ENCODE data around the gene AVPR1B.
A peak's percentile ranks its signal among the peaks of the same experiment; 100 is the strongest.

AVPR1B gene

DNA sequence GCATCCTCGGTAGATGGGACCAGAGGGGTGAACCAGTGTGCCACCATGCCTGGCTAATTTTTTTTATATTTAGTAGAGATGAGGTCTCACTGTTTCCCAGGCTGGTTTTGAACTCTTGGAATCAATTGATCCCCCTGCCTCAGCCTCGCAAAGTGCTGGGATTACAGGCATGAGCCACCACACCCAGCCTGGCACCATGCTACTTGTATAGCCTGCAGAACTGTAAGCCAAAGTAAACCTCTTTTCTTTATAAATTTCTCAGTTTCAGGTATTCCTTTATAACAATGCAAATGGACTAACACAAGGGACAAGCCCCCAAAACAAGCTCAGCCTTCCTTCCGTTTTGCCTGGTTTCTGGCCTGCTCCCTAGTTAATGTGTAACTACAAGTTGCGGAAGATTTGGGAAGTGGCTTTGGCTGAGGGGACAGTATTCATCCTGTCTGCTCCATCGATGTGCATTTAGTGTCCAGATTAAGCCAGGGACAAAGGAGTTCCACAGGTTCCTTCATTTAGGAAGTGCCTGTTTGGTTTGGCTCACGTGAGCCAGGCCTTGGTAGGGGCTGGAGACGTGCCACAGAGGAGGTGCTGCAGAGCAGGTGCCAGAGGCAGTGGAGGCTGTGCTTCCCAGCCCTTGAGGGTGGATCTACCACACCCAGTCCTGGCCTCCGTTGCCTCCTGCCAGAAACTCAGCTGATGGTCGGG is 4.4 kb downstream of the AVPR1B start:
- DNase-seq (ENCODE audit: low read depth, low spot score): no peak

DNA sequence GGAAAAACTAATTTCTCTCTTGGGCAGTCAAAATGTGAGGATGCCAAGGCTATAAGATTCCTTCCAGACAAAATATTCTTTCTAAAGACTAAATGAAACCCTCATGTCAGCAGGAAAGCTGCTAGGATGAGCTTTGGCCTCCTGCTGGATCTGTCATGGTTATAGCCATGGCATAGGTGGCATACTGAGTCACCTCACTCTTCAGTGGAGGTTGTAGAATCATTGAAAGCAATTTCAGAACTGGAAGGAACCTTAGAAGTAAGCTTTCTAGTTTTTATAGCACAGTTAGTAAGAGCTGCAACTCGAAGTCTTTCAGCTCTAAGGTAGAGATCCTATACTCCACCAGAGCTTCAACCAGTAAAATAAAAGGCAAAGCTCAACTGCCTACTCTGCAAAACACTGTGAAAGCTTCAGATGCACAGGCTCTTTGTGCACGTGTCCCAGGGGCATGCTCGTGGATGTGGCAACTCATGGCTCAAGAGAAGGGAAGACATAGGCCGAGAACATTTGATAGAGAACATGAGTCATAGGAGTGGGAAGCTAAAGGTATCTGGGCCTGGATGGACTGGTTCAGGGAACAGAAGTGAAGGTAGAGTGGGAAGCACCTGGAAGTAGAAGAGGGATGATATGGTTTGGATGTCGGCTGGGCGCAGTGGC is 5.8 kb downstream of the AVPR1B start:
- DNase-seq (ENCODE audit: low read depth, low spot score): no peak

DNA sequence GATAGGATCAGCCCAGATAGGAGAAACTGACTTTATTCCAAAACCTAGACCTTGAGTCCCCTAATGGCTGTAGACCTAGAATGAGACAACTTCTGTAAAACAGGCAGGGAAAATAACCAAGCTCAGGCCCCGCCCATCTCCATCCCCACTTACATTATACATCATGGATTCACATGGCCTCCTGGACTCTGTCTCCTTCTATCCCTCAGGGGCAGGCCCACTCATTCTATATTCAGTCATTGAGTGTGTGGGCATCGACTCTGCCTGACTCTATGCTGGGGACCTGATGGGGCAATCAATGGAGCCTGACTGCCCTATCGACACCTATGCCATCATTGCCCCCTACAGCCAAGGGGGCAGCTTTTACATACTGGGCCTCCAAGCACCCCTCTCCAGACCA is 6.4 kb downstream of the AVPR1B start:
- DNase-seq (ENCODE audit: low read depth, low spot score): no peak

DNA sequence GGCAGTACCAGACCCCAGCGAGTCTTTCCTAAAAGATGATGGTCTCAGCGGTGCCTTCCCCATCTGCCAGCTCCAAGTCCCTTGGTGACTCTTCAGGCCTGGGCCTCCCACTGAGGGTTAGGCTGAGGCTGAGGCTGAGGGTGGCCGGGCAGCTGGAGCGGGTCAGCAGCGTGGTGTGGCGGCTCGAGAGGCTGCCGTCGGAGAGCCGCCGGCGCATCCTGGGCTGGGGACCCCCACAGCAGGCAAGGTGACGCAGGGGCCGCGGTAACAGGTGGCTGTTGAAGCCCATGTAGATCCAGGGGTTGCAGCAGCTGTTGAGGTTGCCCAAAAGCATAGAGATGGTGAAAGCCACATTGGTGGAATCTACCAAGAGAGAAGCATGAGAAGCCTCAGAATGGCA is 7.0 kb downstream of the AVPR1B start:
- no peak for DNase-seq (ENCODE audit: low read depth, low spot score)

DNA sequence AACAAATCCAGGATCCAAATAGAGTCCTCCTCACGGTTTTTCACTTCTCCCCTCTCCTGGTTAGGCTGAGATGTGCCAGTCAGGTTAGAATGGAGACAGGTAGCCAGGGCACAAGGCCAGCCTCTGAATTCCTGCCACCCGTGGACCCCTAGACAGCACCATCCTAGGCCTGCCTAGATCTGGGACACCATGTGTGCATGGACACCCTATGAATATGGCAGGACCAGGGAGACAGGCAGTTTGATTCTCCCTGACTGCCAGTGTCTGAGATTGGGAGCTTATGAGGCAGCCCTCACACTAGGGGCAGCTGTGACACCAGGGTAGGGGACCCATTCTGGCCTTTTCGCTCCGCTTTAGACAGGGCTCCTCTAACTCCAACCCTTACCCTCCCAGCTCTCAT is 7.5 kb downstream of the AVPR1B start:
- no peak for DNase-seq (ENCODE audit: low read depth, low spot score)

DNA sequence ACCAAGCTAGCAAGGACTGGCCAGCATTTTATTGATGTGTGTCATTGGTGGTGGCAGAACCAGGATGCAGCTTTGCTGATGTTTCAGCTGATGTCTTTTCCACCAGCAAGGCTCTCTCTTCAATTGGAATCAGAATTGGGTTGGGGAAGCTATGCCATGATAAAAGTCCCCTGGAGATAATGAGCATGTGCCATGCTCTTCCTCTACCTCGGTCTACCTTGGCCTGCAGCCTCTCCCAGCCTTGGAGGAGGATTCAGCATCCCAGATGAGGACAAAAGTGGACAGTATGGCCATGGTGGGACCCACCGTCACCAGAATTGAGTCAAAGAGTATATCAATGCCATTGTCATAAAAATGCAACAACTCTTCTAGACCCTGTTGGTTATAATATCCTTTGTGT is 8.6 kb downstream of the AVPR1B start:
- DNase-seq (ENCODE audit: low read depth, low spot score): no peak

DNA sequence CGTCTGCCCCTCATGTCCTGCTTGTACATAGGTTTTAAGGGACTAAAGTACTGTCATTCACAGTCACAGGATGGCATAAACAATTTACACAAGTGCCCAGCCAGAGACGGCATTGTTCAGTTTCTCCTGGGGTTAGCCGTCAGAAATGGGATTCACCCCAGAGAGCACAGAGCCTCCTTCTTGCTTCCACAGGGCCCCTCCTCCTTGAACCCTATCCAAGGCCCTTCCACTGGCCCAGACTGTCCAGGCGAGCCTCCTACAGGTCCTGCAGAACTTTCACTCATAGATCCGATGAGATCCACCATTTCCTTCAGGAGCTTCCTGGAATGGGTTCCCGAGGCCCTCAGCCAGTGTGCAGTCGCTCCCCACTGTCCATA is 10.0 kb downstream of the AVPR1B start:
- DNase-seq (ENCODE audit: low read depth, low spot score): no peak

DNA sequence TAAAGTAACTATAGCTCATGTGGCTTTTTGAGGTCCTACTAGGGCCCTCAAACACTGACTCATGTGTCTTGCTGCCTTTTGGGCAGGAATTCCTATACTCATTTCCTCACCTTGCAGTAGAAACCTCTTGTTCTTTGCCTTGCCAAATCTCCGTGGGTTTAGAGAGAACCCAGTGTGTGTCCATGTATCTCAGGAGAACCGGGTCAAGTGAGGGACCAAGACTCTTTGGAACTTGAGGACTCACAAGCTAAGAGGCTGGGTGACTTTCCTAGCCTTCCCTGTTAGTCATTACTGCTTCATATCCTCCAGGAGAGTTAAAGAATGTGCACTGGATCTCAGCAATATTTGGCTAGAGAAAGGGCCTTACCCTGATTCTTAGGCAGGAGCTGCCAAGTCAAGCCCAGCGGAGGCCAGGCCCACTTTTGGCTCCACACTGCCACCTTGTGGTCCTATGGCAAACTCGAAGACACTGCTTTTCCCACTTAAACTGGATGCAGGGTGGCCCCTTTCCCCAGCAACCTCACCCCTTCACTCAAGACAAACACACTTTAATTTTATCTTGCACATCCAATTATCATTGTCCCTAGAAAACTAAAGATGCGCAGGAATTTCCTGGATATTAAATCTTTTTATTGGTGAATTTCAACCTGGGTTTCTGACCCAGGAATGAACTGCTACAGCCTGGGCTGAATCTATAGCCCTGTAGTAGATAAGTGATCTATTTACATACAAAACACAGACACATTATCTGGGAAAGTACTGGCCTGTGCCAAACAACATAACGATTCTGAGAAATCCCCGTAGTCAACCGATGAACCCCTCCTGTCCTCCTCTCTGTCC is 10.6 kb downstream of the AVPR1B start:
- peak; percentile 58 for DNase-seq (ENCODE audit: low read depth, low spot score)

DNA sequence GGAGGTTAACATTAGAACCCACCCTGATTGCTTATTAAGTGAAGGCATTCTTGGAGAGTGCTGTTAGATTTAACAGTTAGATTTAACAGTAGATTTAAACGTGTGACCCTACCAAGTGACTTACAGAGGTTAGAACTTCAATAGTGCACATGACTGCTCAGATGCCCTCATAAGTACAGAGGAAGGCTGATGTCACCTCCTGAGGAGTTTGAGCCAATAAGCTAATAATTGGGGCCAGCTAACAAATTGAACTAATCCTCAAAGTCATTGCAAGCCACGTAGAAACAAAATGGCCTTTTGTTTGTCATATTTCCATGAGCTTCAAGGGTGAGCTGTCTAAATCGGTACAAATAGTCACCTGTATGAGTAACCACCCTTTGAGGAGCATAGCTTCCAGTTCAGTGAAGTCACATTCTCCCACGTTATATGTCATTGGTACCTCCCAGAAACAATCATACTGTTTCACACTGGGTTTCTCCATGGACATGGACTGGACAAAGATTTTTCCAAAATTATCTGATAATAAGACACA is 11.7 kb downstream of the AVPR1B start:
- DNase-seq (ENCODE audit: low read depth, low spot score): no peak

DNA sequence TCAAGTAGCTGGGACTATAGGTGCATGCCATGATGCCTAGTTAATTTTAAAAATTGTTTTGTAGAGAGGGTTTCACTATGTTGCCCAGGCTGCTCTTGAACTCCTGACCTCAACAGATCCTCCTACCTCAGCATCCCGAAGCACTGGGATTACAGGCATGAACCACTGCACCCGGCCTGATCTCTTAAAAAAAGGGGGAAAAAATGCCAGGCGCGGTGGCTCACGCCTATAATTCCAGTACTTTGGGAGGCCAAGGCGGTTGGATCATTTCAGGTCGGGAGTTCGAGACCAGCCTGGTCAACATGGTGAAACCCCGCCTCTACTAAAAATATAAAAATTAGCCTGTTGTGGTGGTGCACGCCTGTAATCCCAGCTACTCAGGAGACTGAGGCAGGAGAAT is 13.2 kb downstream of the AVPR1B start:
- no peak for DNase-seq (ENCODE audit: low read depth, low spot score)

DNA sequence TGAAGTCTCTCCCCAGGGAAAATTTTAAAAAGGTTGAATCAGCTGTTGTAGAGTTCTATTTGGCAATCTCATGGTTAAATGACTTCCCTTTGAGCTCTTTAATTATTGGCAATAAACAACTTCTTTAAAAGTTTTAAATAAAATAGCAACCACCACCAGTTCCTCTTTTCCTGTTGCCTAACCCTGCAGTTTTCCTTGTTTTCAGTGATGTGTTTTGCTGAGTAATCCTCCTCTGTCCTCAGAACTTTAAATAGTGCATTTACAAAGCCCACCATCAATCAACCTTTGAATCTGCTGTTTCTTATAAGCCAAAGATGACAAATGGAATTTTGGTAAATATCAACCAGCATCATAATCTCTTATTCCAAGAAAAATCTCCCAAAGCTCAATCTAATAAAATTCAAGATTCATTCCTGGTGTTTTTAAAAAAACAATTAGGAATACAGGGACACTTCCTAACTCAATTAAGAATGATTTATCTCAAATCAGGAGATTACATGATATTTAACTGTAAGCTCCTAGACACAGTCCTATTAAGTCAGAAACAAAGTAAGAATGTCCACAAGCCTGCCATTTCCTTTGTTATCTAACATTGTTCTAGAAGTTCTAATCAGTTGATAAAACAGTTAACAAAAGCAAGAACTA is 14.8 kb downstream of the AVPR1B start:
- no peak for DNase-seq (ENCODE audit: low read depth, low spot score)

DNA sequence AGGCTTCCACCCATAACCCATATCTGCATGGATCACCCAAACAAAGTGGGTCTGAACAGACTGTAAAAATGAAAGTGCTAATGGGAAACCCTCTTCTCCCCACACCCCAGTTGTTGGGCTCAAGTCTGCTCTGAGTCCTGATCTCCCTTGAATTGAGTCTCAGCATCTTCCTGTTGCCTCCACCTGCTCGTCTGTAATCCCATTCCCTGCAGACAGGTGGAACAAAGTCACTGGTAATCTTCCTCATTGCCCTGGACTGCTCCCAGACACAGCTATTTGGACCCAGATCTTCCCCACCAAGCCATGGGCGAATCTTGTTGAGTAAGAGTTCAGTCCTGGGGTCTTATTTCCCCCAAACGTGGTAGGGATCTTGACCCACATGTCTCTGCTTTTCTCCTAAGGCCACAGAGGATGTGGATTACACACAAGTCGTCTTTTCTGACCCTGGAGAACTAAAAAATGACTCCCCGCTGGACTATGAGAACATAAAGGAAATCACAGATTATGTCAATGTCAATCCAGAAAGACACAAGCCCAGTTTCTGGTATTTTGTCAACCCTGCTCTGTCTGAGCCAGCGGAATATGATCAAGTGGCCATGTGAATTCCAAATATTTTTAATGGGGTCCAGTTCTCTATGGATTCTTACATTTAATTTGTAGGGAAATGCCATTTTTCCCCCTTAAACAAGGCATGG is 15.7 kb downstream of the AVPR1B start:
- DNase-seq (ENCODE audit: low read depth, low spot score): no peak

DNA sequence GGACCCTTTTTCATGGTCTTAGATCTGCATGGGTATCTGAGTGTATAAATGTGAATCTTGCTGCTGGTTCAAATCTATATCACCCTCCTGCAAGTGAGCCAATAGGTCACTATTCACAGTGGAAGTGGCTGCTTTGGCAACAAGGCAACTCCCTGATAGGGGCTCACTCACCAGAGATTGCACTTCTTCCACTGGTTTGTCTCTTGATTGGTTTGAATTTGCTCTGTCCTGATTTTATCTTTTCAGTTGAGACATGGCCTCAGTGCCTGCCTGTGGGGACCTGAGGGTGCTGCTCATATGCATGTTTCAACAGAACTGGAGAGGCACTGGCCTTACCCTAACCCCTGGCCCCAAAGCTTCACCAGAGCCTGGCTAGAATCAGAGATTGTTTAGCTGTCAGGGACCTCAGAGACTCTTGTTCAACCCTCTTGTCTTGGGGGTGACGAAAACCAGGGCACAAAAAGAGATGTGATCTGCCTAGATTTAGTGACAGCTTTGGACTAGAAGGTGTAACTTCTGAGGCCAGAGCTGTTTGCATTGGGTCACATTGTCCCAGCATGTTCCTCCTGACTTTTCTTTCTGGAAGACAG is 16.9 kb downstream of the AVPR1B start:
- DNase-seq (ENCODE audit: low read depth, low spot score): no peak

DNA sequence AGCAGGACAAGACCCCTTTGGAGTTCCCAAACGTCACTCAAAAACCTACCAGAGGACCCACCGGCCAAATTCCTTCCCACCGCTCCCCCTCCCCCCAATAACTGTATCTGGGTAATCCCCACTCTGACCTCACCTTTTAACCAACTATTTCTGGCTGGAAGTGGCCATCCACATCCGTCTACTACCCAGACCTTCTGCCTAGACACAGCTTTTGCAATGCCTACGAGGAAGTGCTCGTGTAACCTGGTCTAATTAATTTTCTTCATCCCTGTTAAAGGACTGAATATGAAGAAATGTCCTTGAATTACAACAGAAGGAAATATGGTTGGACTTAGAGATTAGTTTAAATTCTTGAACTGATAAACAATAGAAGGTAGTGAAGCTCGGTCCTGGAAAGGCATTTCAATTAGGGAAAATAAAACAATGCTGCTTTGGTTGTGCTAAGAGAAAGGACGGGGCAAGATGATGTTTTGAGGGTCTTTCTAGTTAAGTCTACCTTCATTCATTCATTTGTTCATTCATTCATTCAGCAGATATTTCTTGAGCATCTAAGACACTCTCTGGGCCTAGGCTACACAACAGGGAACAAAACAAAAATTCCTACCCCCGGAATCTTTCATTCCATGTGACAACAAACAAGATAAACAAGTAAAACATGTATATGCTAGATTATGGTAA is 18.8 kb downstream of the AVPR1B start:
- no peak for DNase-seq (ENCODE audit: low read depth, low spot score)

DNA sequence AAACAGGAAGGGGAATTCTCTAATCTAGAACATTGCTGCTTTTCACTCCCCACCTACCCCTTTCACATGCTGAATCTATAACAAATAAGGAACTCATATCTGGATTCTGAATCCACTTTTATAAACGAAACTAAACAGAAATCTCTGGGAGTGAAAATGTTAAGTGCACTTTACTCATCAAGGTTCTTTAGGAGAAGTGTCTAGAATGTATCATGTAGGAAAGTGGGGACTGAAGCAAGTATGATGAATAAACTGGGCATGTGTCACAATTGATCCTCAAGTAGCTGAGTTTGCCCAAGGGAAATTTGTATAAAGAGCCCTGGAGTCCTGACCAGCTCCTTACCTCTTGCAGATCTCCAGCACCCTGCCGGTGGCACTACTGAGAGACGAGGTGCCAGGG is 19.8 kb downstream of the AVPR1B start:
- DNase-seq (ENCODE audit: low read depth, low spot score): no peak

DNA sequence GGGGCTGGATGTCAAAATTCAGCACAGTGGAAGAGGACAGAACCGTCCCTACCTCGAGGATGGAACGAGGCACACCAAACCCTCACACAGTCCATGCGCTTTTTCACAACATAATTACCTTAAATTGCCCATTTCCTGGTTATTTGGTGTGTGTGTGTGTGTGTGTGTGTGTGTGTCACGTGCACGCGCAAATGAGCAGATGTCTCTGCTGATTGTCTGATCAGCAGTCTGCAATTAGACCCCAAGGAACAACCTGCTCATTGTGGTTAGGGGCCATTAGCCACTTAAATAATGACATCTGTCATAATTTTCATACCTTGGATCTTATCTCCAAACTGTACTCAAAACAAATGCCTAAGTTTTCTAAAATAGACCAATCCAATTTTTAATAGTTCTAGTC is 23.2 kb downstream of the AVPR1B start:
- DNase-seq (ENCODE audit: low read depth, low spot score): no peak

DNA sequence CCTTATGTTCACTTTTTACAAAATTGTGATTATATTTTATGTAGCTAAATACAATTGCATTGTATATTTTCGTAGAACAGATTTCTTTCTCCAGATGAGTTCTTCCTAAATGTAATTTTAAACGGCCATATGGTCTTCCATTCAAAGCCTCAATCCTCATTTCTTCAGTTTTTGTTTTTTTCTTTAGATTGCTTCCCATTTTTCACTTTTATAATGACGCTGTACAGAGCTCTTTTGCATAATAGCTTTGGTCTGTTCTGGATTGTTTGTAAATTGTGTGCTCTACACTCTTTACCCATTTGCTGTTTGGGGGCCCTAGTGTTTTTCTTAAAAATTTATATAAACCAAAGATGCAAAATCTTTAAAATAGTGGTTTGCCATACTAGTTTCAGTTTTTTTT is 27.8 kb downstream of the AVPR1B start:
- no peak for DNase-seq (ENCODE audit: low read depth, low spot score)

DNA sequence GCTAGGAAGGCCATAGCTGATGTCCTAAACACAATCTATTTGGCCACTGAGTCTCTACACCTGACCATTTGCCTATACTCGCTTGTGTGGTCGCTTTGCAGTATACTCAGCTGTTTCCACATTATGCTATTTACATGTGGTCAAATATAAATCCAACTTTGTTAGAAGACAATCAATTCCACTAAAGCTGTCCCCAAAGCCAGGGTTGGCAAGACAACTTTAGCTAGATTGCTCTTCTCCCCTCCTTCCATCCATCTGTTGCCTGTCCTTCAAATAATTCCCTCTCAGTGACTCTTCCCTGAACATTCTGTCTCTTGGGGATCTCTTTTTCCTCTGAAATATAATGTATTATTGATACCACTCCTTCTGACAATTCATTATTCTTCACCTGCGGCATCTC is 30.1 kb downstream of the AVPR1B start:
- DNase-seq (ENCODE audit: low read depth, low spot score): no peak

DNA sequence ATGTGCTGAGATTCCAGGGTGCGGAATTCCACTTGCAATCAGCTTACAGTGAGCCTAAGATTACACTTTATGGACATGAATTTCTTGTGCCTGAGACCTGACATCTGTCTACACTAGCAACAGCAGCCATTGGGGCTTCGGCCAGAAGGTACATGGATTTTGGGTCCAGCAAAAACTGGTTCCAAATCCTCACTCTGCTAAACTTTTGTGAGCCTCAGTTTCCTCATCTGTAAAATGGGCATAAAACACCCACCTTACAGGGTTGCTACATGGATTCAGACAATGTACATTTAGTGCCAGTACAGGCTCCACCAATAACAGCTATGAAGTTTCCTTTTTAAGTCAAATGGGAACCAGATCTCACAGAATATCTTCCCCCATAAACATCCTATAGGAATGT is 33.4 kb downstream of the AVPR1B start:
- no peak for DNase-seq (ENCODE audit: low read depth, low spot score)

Data from activated CD4-positive, CD25-positive, alpha-beta regulatory T cell treated with anti-CD3 and anti-CD28 coated beads, Interleukin-2, amount 50 U/mL, for 16 hours (primary cell).